GM21786 (cell line): ENCODE data around the gene ALDOA.
"Not testable (repeated sequence)": the region's sequence is repeated elsewhere in the genome, so short reads cannot be mapped to it uniquely, and the experiment has no call there.

Experiments used
- ATAC-seq: cut with Tn5 transposase; IDR thresholded peaks from one replicate; pipeline ENCODE4 v1.9.1; 2021; ENCODE audit not compliant: unreplicated experiment

The ALDOA gene

DNA sequence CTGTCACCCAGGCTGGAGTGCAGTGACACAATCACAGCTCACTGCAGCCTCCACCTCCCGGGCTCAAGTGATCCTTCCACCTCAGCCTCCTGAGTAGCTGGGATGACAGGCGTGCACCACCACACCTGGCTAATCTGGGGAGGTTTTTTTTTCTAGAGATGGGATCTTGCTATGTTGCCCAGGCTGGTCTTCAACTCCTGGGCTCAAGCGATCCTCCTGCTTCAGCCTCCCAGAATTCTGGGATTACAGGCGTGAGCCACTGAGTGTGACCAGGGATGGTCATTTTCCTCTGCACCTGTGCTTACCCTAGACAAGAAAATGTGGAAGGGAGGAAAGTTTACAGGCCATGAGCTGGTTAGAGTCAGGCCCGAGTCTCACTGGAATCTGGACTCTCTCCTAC, 24.9 kb upstream of the ALDOA start:
- not testable (repeated sequence) for ATAC-seq

- no peak for ATAC-seq
These were observed 23.7 kb upstream of the ALDOA start for GRCh38 chr16:30041841-30042240.

- ATAC-seq, result no peak
These were observed 19.4 kb upstream of the ALDOA start for GRCh38 chr16:30046178-30046577.

- no peak for ATAC-seq
These were observed 19.0 kb upstream of the ALDOA start for GRCh38 chr16:30046588-30046987.

GRCh38 chr16:30049871-30050270, 15.7 kb upstream of the ALDOA start:
- ATAC-seq, result no peak

DNA sequence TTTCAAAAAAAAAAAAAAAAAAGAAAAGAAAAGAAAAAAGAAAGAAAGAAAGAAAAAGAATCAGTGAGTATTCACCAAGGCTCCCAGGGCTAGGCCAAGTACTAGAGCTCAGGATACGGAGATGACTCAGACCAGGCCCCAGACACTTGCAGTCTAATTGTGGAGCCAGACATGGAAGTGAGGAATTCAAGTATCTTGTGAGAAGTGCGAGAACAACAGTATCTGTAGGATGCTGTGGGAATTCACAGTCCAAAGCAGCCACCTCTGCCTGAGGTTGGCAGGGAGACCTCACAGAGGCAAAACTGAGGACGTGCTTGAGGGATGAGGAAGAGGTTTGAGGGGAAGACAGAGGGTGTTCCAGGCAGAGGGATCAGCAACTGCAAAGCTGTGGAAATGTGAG, 14.0 kb upstream of the ALDOA start:
- no peak for ATAC-seq

DNA sequence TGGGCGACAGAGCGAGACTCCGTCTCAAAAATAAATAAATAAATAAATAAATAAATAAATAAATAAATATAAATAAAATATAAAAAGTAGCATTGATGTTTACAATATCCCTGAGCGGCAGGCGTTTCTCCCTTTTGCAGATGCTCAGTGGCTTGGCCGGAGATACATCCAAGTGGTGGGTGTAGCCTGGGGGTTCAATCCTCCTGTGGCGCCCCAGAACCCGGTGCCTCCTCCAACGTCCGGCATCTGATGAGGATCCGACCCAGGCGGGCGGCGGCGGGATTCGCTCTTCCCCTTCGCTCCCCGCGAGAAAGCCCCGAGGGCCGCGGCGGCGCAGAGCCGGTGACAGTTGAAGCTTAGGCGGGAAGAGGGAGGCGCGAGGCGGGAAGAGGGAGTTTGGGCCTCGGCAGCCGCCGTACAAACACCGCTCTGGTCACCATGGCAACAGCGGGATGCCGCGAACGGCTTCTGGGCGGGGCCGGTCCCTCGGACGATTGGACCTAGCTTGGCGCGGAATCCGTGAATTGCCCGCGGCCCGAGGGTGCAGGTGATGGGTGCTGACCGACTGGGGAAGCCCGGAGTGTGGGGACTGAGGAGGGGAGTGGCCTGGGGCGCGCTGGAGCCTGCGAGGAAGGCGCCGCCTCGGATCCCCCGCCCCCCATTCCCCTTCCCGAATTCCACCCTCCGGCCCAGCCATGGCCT, 12.7 kb upstream of the ALDOA start:
- ATAC-seq, result no peak

GRCh38 chr16:30053376-30054015, 12.1 kb upstream of the ALDOA start:
- ATAC-seq, result no peak

DNA sequence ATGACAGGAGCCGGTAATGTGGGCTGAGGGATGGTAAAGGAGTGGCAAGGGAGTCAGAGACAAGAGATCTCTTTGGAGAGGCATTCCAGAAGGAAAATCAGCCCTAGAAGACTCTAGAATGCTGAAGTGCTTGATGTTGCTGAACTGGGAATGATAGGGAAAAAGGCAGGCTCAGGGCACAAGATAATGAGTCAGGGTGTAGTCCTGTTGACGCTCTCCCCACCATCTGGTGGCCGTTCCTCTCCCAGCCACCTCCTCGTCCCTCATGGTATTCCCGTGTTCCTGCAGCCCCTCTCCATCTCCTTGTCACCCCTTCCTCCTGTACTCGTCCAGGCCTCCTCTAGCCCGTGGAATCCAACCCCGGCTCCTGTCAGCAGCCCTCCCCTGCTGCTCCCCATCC, 11.1 kb upstream of the ALDOA start:
- ATAC-seq, result no peak

- no peak for ATAC-seq
These were observed 10.5 kb upstream of the ALDOA start for GRCh38 chr16:30054959-30055553.

DNA sequence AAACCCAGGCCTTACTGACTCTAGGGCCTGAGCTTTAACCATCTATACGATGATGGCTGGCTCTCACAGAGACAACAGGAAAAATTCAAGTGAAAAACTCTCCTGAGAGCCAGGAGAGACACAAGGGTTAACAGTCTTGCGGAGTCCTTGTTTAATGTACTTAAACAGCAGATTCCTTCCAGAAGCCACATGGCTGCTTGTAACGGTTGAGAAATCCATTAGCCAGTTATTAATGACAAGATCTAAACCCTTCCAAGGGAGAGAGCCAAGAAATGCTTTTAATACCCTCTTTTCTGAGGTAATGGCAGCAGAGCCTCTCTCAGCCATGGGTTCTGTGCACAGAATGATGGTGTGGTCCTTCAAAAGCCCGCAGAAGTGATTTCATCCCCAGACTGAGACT, 5.2 kb upstream of the ALDOA start:
- no peak for ATAC-seq

- ATAC-seq, result no peak
These were observed 4.6 kb upstream of the ALDOA start for GRCh38 chr16:30060836-30061554.

- ATAC-seq, result no peak
These were observed 2.2 kb upstream of the ALDOA start for GRCh38 chr16:30063278-30063892.

DNA sequence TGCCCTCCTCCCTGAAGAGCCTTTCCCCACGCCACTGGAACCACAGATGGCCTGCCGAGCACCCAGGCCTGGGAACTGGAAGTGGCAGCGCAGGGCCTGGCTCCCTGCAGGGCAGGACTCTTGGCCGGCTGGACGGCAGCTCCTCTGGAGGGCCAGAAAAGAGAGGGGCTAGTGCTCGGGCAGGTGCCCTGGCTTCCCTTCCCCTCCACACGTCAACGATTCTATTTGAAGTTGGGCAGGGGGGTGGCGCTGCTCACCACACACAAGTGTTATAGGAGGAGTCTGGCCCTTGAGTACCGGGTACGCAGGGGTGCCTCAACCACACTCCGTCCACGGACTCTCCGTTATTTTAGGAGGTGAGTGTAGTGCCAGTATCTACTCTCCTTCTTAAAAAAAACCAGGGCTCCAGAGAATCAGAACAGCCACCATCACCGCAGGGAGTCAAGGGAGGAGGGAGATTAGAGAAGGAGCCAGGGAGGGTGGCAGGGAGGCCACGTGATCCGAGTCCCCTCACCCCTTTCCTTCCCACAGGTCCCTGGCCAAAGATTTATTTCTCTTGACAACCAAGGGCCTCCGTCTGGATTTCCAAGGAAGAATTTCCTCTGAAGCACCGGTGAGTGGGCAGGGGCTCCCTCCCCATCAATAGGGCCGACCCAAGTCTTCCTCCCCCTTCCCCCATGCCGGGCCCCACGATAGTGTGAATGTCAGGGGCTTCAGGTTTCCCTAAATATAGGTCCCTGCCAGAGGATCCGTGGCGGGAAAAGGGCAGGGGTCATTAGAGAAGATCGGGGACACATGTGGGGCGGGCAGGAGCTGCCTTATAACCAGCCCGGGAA, 1.4 kb upstream of the ALDOA start:
- ATAC-seq, result peak; percentile 31

GRCh38 chr16:30064729-30065101, 845 bp upstream of the ALDOA start:
- no peak for ATAC-seq

GRCh38 chr16:30065943-30066760, 592 bp downstream of the ALDOA start:
- ATAC-seq, result peak; percentile 1

DNA sequence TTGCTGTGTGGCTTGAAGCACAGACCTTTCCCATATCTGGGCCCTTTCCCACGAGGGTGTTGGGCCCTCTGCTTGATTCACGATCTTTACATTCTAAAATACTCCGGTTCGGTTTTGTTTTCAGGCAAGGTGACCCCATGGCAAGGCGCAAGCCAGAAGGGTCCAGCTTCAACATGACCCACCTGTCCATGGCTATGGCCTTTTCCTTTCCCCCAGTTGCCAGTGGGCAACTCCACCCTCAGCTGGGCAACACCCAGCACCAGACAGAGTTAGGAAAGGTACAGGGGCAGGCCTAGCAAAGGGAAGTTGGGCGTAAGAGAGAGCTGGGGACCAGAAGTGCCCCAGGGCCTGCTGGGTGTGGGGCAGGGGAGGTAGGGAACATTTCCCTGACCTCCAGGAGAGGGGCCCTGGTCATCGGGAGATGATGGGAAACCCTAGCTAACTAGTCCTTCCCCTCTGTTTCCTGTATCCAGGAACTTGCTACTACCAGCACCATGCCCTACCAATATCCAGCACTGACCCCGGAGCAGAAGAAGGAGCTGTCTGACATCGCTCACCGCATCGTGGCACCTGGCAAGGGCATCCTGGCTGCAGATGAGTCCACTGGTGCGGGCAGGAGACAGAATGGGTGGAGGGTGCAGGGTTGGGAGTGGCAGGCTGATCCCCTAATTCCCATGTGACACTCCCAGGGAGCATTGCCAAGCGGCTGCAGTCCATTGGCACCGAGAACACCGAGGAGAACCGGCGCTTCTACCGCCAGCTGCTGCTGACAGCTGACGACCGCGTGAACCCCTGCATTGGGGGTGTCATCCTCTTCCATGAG, 1.4 kb downstream of the ALDOA start:
- ATAC-seq, result no peak

- no peak for ATAC-seq
These were observed 2.0 kb downstream of the ALDOA start for GRCh38 chr16:30067584-30067916.

DNA sequence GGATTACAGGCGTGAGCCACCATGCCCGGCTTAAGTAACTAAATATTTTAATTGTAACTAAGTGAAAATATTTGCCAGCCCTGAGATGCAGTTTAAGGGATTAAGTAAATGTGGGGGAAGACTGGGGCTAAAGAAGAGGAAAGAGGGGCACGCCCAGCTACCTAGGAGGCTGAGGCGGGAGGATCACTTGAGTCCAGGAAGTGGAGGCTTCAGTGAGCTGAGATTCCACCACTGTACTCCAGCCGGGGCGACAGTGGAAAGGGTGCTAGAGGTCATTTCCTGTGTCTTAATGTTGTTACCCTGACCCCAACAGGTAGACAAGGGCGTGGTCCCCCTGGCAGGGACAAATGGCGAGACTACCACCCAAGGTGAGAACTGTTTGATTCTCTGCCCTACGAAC, 2.8 kb downstream of the ALDOA start:
- no peak for ATAC-seq
